Uterus (tissue), 4 donors: ENCODE results near the gene CATSPER3. TPM values are rescaled to one million over a fixed set of nuclear protein-coding genes. Genes with fewer than 3 reads are reported as not detected.
"Not testable (repeated sequence)": the region's sequence is repeated elsewhere in the genome, so short reads cannot be mapped to it uniquely, and the experiment has no call there.

Experiments used
- DNase-seq, 2 donors: peaks; one replicate each; pipeline ENCODE4 v3.0.0-alpha.2; 2019 to 2020
- H3K27ac ChIP-seq, 2 donors: fragments of 200-600 bp; sonication (generic); 1 replicate in 1 of 2; 2 replicates in 1 of 2; pipeline ENCODE4 v1.5.1; 2016 to 2018
- H3K27me3 ChIP-seq, 2 donors: fragments of 200-600 bp; sonication (generic); one replicate each; pipeline ENCODE4 v1.5.1; 2018 to 2019; ENCODE audit warnings: control low read depth in 1 of 2
- H3K36me3 ChIP-seq, 2 donors: fragments of 200-600 bp; sonication (generic); one replicate each; pipeline ENCODE4 v1.5.1; 2019; ENCODE audit warnings: control low read depth in 1 of 2
- H3K4me1 ChIP-seq, 2 donors: fragments of 200-600 bp; sonication (generic); one replicate each; pipeline ENCODE4 v1.5.1; 2018 to 2019; ENCODE audit warnings: control low read depth in 1 of 2
- H3K4me3 ChIP-seq, 2 donors: fragments of 200-600 bp; sonication (generic); 1 replicate in 1 of 2; 2 replicates in 1 of 2; pipeline ENCODE4 v1.5.1; 2018 to 2019; ENCODE audit warnings: mild to moderate bottlenecking in 1 of 2
- H3K9me3 ChIP-seq, 2 donors: fragments of 200-600 bp; sonication (generic); one replicate each; pipeline ENCODE4 v1.5.1; 2019; ENCODE audit warnings: control low read depth in 1 of 2
- CTCF ChIP-seq, 4 experiments: fragments of 200-600 bp in 2 of 4; fragments of 450-650 bp in 2 of 4; sonication (generic) in 2 of 4; IDR thresholded peaks; one replicate each; pipeline ENCODE4 v1.5.1; 2016 to 2019; ENCODE audit warnings: antibody characterized with exemption in 4 of 4, mild to moderate bottlenecking in 2 of 4, moderate library complexity in 1 of 4
- POLR2A ChIP-seq, 2 donors: fragments of 450-650 bp; IDR thresholded peaks; one replicate each; pipeline ENCODE4 v1.6.1; 2016; ENCODE audit warnings: antibody characterized with exemption in 2 of 2, mild to moderate bottlenecking in 1 of 2, moderate library complexity in 1 of 2
- intact Hi-C: fragments of 100-400 bp; cut with DNase I; formaldehyde crosslinking; loops from one replicate; pipeline ENCODE4 v1.15.1; 2023; ENCODE audit warnings: low total_unique reads
- total RNA-seq, 4 donors: library from RNA; depleted of rRNA in 3 of 4; stranded (reverse); fragments of >200 nt in 3 of 4; gene quantifications; one replicate each; pipeline versions ENCODE4 v1.1.0 to v1.2.4, GENCODE V29; 2014 to 2023
- donor health status: DM: yes; HTN: yes; CAD: no.

The CATSPER3 gene
- total RNA-seq, 4 donors from 2014 or later, result 0.48 to 2.7 TPM; not detected in 2

GRCh38 chr5:134994560-134995156 lies 27.0 kb downstream of the CATSPER3 start:
- H3K9me3 ChIP-seq, result no peaks in the 10 kb centered on the region
- H3K4me3 ChIP-seq, result no peak overlapping the region
- no peaks in the 10 kb centered on the region for H3K4me1 ChIP-seq
- no peak overlapping the region for H3K27ac ChIP-seq
- H3K27me3 ChIP-seq, result no peaks in the 10 kb centered on the region
- intact Hi-C loops, result no loop called here
- no peak for TF ChIP-seq CTCF (IDR thresholded peaks at IDR 0.05)
- no peak for TF ChIP-seq POLR2A (IDR thresholded peaks at IDR 0.05)
- no peak for DNase-seq
- H3K36me3 ChIP-seq, result no peaks in the 10 kb centered on the region

DNA sequence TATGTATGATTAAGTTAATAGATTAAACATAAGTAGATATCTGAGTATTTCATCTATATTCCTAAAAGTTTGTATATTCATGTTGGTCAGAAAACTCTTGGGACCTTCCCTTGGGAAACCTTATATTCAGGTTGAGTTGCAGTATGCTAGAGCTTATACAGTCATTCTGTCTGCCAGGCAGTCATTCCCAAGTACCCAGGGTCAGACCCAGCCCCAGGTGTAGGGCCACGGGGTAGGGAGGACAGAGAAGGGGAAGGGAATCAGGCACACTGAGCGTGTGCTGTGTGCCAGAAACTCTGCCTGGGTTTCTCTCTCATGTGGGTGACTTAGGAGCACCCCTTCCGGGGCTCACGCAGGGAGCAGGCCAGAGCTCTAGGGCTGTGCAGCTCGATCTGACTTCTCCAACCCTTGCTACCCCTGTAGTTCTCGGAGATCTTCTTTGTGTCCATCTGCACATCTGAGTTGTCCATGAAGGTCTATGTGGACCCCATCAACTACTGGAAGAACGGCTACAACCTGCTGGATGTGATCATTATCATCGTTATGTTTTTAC lies 28.2 kb downstream of the CATSPER3 start:
- DNase-seq, result no peak
- TF ChIP-seq CTCF (IDR thresholded peaks at IDR 0.05) (no peak), POLR2A (IDR thresholded peaks at IDR 0.05) (no peak)
- no peak overlapping the region for H3K27ac ChIP-seq

DNA sequence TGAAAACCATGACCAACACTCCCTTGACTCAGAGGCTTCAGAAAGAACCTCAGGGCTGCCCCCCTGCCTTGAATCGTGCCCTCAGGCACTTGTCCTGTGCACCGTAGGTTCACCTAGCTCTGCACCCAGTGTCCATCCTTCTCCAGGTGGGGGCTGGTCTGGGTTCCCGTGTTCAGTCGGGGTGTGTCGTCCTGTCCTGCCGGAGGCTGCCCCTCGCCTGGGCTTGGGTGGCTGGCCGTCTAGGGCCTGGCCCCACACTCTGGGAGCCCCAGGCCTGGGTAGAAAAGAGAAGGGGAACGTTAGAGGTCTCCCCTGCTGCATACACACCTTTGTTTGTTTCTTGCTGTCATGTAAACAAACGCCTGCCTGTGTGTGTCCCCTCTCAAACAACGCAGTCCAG lies 29.3 kb downstream of the CATSPER3 start:
- no peak for DNase-seq
- no peaks in the 10 kb centered on the region for H3K9me3 ChIP-seq
- H3K27ac ChIP-seq, result no peak overlapping the region
- intact Hi-C loops, result no loop called here
- no peaks in the 10 kb centered on the region for H3K4me1 ChIP-seq
- H3K36me3 ChIP-seq, result no peaks in the 10 kb centered on the region
- H3K27me3 ChIP-seq, result no peaks in the 10 kb centered on the region
- TF ChIP-seq POLR2A (IDR thresholded peaks at IDR 0.05) (no peak), CTCF (IDR thresholded peaks at IDR 0.05) (no peak)
- H3K4me3 ChIP-seq, result no peak overlapping the region

More for the DNA sequence above, 28.2 kb downstream of the CATSPER3 start:
- Histone ChIP-seq H3K4me1 (no peaks in the 10 kb centered on the region), H3K9me3 (no peaks in the 10 kb centered on the region), H3K36me3 (no peaks in the 10 kb centered on the region), H3K27me3 (no peaks in the 10 kb centered on the region), H3K4me3 (no peak overlapping the region)
- intact Hi-C loops, result no loop called here

DNA sequence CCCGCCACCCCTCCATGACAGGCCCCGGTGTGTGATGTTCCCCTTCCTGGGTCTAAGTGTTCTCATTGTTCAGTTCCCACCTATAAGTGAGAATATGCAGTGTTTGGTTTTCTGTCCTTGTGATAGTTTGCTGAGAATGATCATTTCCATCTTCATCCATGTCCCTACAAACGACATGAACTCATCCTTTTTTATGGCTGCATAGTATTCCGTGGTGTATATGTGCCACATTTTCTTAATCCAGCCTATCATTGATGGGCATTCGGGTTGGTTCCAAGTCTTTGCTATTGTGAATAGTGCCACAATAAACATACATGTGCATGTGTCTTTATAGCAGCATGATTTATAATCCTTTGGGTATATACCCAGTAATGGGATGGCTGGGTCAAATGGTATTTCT lies 30.4 kb downstream of the CATSPER3 start:
- H3K4me3 ChIP-seq, intact Hi-C loops, DNase-seq, H3K27me3 ChIP-seq, H3K27ac ChIP-seq, H3K4me1 ChIP-seq, H3K9me3 ChIP-seq, H3K36me3 ChIP-seq: not testable (repeated sequence)

- Histone ChIP-seq H3K27me3 (no peaks in the 10 kb centered on the region), H3K9me3 (no peaks in the 10 kb centered on the region), H3K27ac (no peak overlapping the region), H3K4me1 (no peaks in the 10 kb centered on the region), H3K36me3 (no peaks in the 10 kb centered on the region), H3K4me3 (no peak overlapping the region)
- TF ChIP-seq CTCF (IDR thresholded peaks at IDR 0.05), result no peak
- TF ChIP-seq POLR2A (IDR thresholded peaks at IDR 0.05), result no peak
- intact Hi-C loops, result no loop called here
- DNase-seq, result no peak
Measured at GRCh38 chr5:135004376-135004775, 36.7 kb downstream of the CATSPER3 start.
